ENCODE results near the gene TCFL5.

- TF ChIP-seq CTCF (IDR thresholded peaks at IDR 0.05; ENCODE audit: low read length) (no peak), EZH2 (IDR thresholded peaks at IDR 0.05; ENCODE audit: borderline replicate concordance, low read length) (no peak)
Observed at GRCh38 chr20:62832951-62833391, 28.7 kb downstream of the TCFL5 start.

Measured in OCI-LY1 (cell line).